Psoas muscle (tissue), 8 donors: ENCODE results near the gene CBLN4. TPM values are rescaled to one million over a fixed set of nuclear protein-coding genes. Genes with fewer than 3 reads are reported as not detected.
A peak's percentile ranks its signal among the peaks of the same experiment; 100 is the strongest.

Experiments used
- ATAC-seq, 4 donors: fragments of 200-7000 bp; cut with Tn5 transposase; one replicate each; pipeline ENCODE4 v1.9.1; 2020; ENCODE audit warnings: moderate library complexity in 3 of 4, mild to moderate bottlenecking in 2 of 4
- DNase-seq, 2 donors: peaks; one replicate each; pipeline ENCODE4 v3.0.0-alpha.2; 2020
- H3K27ac ChIP-seq: fragments of 200-600 bp; one replicate; pipeline ENCODE4 v1.8.0; 2022
- H3K27me3 ChIP-seq, 3 donors: fragments of 200-600 bp in 1 of 3; one replicate each; pipeline versions ENCODE4 v1.6.1 to v1.8.0; 2013 to 2022; ENCODE audit warnings: low read length in 2 of 3, mild to moderate bottlenecking in 2 of 3, moderate library complexity in 1 of 3; ENCODE audit not compliant: insufficient read depth in 3 of 3
- H3K36me3 ChIP-seq, 2 donors: fragments of 200-600 bp in 1 of 2; one replicate each; pipeline versions ENCODE4 v1.6.1 to v1.8.0; 2013 to 2022; ENCODE audit warnings: low read depth in 1 of 2, mild to moderate bottlenecking in 1 of 2, moderate library complexity in 1 of 2; ENCODE audit not compliant: insufficient read depth in 1 of 2
- H3K4me1 ChIP-seq: fragments of 200-600 bp; one replicate; pipeline ENCODE4 v1.8.0; 2022
- H3K4me3 ChIP-seq: fragments of 200-600 bp; one replicate; pipeline ENCODE4 v1.8.0; 2022; ENCODE audit warnings: mild to moderate bottlenecking
- H3K9me3 ChIP-seq: fragments of 200-600 bp; one replicate; pipeline ENCODE4 v1.8.0; 2022
- WGBS, 3 donors: extraction: QIAGEN DNeasy Blood & Tissue Kit; methylation state at CpG; one replicate each; pipeline versions ENCODE4 v1.1.6 to v1.1.7; 2013; 5-methylcytosine and 5-hydroxymethylcytosine counted together
- intact Hi-C, 2 donors: fragments of 100-400 bp; cut with DNase I; formaldehyde crosslinking; loops; one replicate each; pipeline versions ENCODE4 v1.11.0 to v1.14.2; 2022
- long read RNA-seq, 2 donors: library from polyadenylated mRNA; unstranded; transcript quantifications; one replicate each; pipeline ENCODE4 v2.0.0, GENCODE V29; 2021
- polyA plus RNA-seq, 3 donors: library from polyadenylated mRNA; stranded (reverse); fragments of 200-250 nt; gene quantifications; one replicate each; pipeline ENCODE4 v1.2.3, GENCODE V29; 2013
- total RNA-seq, 4 donors: library from RNA; stranded (reverse); fragmentation: NEBNext Ultra II Directional in 2 of 4; extraction: Animal tissue kit (Norgen Biotek cat#: 25700) in 2 of 4; gene quantifications; one replicate each; pipeline versions ENCODE4 v1.2.1 to v1.2.4, GENCODE V29; 2021 to 2023
- TF ChIP-seq, protein P1 (sequence below): fragments of 200-600 bp; IDR thresholded peaks from one replicate; pipeline ENCODE4 v1.8.0; 2022; ENCODE audit warnings: antibody characterized with exemption
- donor health status: healthy with polysubstance abuse.
- donor health status: DM: no; HTN: no; CAD: no; lungs with moderate emphysema.
- donor health status: Bipolar disorder and iron deficiency.
- donor health status: healthy.
- donor health status: DM: yes; HTN: yes; CAD: no.
- donor health status: DM: no; HTN: no; CAD: no.
- donor health status: DM: no; HTN: no; CAD: no.
- donor health status: DM: yes; HTN: yes; CAD: no.

The CBLN4 gene
- total RNA-seq (under 1 TPM in 1 of 4 donors, not detected in 3; 0.11 TPM), polyA plus RNA-seq (under 1 TPM; 0.01 to 0.05 (median 0.03) TPM)
- long read RNA-seq, donor 1, result 0 reads
- long read RNA-seq, donor 2, result 0 reads

DNA sequence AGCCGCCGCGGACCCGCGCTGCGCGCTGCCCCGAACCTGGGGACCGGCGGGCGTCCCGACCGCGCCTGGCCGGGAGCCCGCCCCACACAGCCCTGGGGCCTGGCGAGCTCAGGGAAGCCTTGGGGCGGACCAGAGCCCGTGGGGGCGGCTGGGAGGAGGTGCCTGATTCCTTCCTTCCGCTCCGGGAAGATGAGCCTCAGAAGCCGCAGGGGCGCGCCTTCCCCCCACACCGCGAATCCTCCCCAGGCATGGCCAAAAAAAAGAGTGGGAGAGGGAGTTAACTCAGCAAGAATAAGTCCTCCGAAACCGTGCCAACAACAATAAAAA, at the start of gene CBLN4:
Gene CBLN4 (minus strand): TSS at position 131 of the 327 bp plus-strand sequence. CDS start 1,348 bp downstream, outside the sequence.
- TF ChIP-seq, protein P1, sequence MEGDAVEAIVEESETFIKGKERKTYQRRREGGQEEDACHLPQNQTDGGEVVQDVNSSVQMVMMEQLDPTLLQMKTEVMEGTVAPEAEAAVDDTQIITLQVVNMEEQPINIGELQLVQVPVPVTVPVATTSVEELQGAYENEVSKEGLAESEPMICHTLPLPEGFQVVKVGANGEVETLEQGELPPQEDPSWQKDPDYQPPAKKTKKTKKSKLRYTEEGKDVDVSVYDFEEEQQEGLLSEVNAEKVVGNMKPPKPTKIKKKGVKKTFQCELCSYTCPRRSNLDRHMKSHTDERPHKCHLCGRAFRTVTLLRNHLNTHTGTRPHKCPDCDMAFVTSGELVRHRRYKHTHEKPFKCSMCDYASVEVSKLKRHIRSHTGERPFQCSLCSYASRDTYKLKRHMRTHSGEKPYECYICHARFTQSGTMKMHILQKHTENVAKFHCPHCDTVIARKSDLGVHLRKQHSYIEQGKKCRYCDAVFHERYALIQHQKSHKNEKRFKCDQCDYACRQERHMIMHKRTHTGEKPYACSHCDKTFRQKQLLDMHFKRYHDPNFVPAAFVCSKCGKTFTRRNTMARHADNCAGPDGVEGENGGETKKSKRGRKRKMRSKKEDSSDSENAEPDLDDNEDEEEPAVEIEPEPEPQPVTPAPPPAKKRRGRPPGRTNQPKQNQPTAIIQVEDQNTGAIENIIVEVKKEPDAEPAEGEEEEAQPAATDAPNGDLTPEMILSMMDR, result no peak
- intact Hi-C loops, result no loop called here
- no peak for DNase-seq
- Histone ChIP-seq H3K27ac (no peak within 1 kb of the TSS), H3K27me3 (peaks cover 0 to 32% (median 11%) of the 10 kb centered on the region in 3 donors), H3K36me3 (no peaks in the 10 kb centered on the region), H3K9me3 (no peaks in the 10 kb centered on the region), H3K4me1 (no peaks in the 10 kb centered on the region), H3K4me3 (peak within 1 kb of the TSS; percentile 22)
- 0 to 2% (median 1%) methylated on average over 27 to 29 of the region's 29 CpGs for WGBS, 3 donors
- no peak for ATAC-seq

DNA sequence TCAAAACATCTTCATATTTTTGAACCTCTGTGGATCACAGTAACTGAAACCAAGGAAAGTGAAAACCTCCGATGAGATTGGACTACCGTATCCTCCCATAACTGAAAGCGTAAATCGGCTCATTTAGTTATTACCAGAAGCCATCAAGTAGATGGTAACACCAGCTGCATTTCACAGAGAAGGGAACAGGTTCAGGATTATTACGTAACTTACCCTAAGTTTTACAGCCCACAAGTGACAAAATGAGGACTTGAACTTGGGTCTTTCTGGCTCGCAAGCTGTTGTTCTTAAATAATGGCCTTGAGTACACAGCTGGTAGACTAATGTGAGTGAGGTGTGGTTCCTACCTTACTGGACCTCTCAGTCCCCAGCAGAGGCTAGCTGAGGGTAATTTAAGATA, 37.9 kb upstream of the CBLN4 start:
- 69 to 87% (median 70%) methylated on average over 6 of the region's 6 CpGs for WGBS, 3 donors
- no peak overlapping the region for H3K27ac ChIP-seq
- H3K9me3 ChIP-seq, result no peaks in the 10 kb centered on the region
- no peaks in the 10 kb centered on the region for H3K27me3 ChIP-seq
- no peak overlapping the region for H3K4me3 ChIP-seq
- H3K4me1 ChIP-seq, result no peaks in the 10 kb centered on the region
- TF ChIP-seq, protein P1, result no peak
- intact Hi-C loops, result no loop called here
- DNase-seq (no peak), ATAC-seq (no peak)
- H3K36me3 ChIP-seq, result no peaks in the 10 kb centered on the region

DNA sequence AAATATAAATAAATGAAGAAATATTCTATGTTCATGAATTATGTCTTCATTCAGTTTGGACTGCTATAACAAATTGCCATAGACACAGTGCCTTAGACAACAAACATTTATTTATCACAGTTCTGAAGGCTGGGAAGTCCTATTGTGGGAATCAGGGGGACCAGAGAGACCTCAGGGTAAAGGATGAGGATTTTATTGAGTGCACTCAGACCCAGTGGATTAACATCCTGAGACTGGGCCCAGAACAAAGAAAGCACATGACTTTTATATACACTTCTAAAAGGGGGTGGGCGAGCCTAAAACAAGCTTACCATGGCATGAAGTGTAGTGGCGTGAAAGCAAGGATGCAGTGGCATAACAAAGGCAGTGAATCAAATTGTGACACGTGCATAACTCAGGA, 26.9 kb upstream of the CBLN4 start:
- ATAC-seq, result no peak
- Histone ChIP-seq H3K27me3 (no peaks in the 10 kb centered on the region), H3K4me1 (no peaks in the 10 kb centered on the region), H3K4me3 (no peak overlapping the region), H3K27ac (no peak overlapping the region), H3K9me3 (peaks cover 28% of the 10 kb centered on the region), H3K36me3 (no peaks in the 10 kb centered on the region)
- 40 to 50% (median 49%) methylated on average over 3 of the region's 3 CpGs for WGBS, 3 donors
- intact Hi-C loops, result no loop called here
- DNase-seq, result no peak
- TF ChIP-seq, protein P1, result no peak

DNA sequence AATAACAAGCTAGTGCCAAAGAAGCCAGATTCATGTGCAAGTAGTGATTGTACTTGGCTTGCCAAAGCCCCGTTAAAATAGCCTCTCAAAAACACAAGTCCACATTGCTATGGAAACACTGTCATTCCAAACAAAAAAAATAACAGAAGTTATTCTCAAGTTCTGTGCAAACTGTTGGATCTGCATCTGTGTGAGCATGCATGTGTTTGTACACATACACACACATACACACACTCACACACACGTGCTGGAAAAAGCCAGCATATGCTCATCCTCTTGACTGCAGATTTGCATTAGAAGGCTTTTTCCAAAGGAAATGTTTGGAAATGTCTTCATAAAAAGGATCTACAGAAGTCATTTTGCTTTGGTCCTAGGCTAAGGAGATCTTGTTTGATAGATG, 13.4 kb upstream of the CBLN4 start:
- Histone ChIP-seq H3K36me3 (no peaks in the 10 kb centered on the region), H3K27me3 (no peaks in the 10 kb centered on the region), H3K9me3 (no peaks in the 10 kb centered on the region), H3K27ac (no peak overlapping the region), H3K4me3 (no peak overlapping the region), H3K4me1 (no peaks in the 10 kb centered on the region)
- ATAC-seq (no peak), DNase-seq (no peak)
- 35 to 48% (median 38%) methylated on average over 2 of the region's 2 CpGs for WGBS, 3 donors
- intact Hi-C loops, result no loop called here
- TF ChIP-seq, protein P1, result no peak

DNA sequence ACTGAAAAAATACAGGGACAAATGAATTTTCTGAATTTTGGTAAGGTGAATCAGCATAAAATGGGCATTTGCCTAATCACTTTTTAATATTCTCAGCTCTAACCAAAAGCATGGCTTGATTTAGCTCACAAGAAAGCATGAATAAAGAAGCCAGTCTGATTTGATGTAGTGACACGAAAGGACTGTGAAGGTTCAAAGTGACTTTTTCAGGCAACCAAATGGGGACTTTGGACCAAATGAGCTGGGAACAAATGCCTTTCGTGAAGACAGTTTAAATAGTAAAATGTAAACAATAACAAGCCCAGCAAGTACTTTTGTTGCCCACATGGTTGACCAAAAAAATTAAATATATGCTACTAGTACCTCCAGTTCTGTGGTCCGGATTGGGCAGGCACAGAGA, 12.9 kb upstream of the CBLN4 start:
- Histone ChIP-seq H3K27ac (no peak overlapping the region), H3K9me3 (no peaks in the 10 kb centered on the region), H3K36me3 (no peaks in the 10 kb centered on the region), H3K4me1 (no peaks in the 10 kb centered on the region), H3K4me3 (no peak overlapping the region), H3K27me3 (no peaks in the 10 kb centered on the region)
- intact Hi-C loops, result no loop called here
- TF ChIP-seq, protein P1, result no peak
- DNase-seq (no peak), ATAC-seq (no peak)
- 59 to 77% (median 62%) methylated on average over 3 of the region's 3 CpGs for WGBS, 3 donors
